MCF 10A (cell line): ENCODE data around the gene GNGT1. TPM values are rescaled to one million over a fixed set of nuclear protein-coding genes. Genes with fewer than 3 reads are reported as not detected.

Experiments used
- BruUV-seq: library from RNA; stranded (reverse); fragments of 400-500 nt; replicated peaks from 2 replicates; lab custom pipeline; 2021; lab: Mats Ljungman, UMichigan
- CTCF ChIA-PET: fragments of 300-600 bp; sonication (Branson Sonifier 250); formaldehyde crosslinking; extraction: SDS; loops from one replicate; lab custom pipeline; 2021; ENCODE audit warnings: antibody characterized with exemption, inconsistent platforms; lab: Yijun Ruan, JAX
- POLR2A ChIA-PET: fragments of 300-600, 350-650 bp; sonication (Branson Sonifier 250); formaldehyde crosslinking; extraction: SDS; loops from one replicate; lab custom pipeline; 2020; ENCODE audit warnings: antibody characterized with exemption, inconsistent platforms; lab: Yijun Ruan, JAX
- DNase-seq: peaks from one replicate; pipeline ENCODE4 v3.0.0-alpha.2; 2018; ENCODE audit not compliant: unreplicated experiment
- H3K27ac Mint-ChIP-seq: one replicate; pipeline ENCODE4 v1.8.0; 2022; ENCODE audit warnings: mild to moderate bottlenecking, low read depth, mixed read lengths; ENCODE audit not compliant: unreplicated experiment
- H3K27me3 Mint-ChIP-seq: one replicate; pipeline ENCODE4 v1.8.0; 2022; ENCODE audit warnings: mixed read lengths; ENCODE audit not compliant: insufficient read depth, unreplicated experiment
- H3K36me3 Mint-ChIP-seq: one replicate; pipeline ENCODE4 v1.8.0; 2022; ENCODE audit warnings: mild to moderate bottlenecking, moderate library complexity, mixed read lengths; ENCODE audit not compliant: insufficient read depth, unreplicated experiment
- H3K4me1 Mint-ChIP-seq: one replicate; pipeline ENCODE4 v1.8.0; 2022; ENCODE audit warnings: mixed read lengths; ENCODE audit not compliant: insufficient read depth, unreplicated experiment
- H3K4me3 Mint-ChIP-seq: one replicate; pipeline ENCODE4 v1.8.0; 2022; ENCODE audit warnings: mild to moderate bottlenecking, moderate library complexity, mixed read lengths; ENCODE audit not compliant: unreplicated experiment
- H3K9me3 Mint-ChIP-seq: one replicate; pipeline ENCODE4 v1.8.0; 2022; ENCODE audit warnings: mixed read lengths; ENCODE audit not compliant: unreplicated experiment
- CTCF ChIP-seq: fragments of 200-600 bp; IDR thresholded peaks from one replicate; pipeline ENCODE4 v1.8.0; 2022; ENCODE audit warnings: antibody characterized with exemption, mild to moderate bottlenecking; ENCODE audit not compliant: unreplicated experiment
- intact Hi-C: fragments of 100-400 bp; cut with micrococcal nuclease; formaldehyde crosslinking; loops from 2 replicates; pipeline ENCODE4 v1.14.1; 2022
- total RNA-seq: library from RNA; stranded (reverse); gene quantifications from 2 replicates; pipeline ENCODE4 v1.2.3, GENCODE V29; 2022

Gene GNGT1
- total RNA-seq, 1 experiment from 2014 or later = not detected

GRCh38 chr7:93958651-93959050 lies 52.3 kb downstream of the GNGT1 start:
- no TSS peak for BruUV-seq
- no peaks in the 10 kb centered on the region for H3K4me1 Mint-ChIP-seq
- CTCF ChIA-PET = interaction anchor here (0.8 kb wide), 1 partner anchor 775 kb away, joined by 3 read pairs; no protein-coding TSS in a partner anchor

More at GRCh38 chr7:93958651-93959050, 52.3 kb downstream of the GNGT1 start:
- no peaks in the 10 kb centered on the region for H3K27me3 Mint-ChIP-seq
- intact Hi-C loops = no loop called here
- DNase-seq = no peak
- no peak for TF ChIP-seq CTCF
- H3K9me3 Mint-ChIP-seq = no peaks in the 10 kb centered on the region
- POLR2A ChIA-PET = no interaction called here
- no peaks in the 10 kb centered on the region for H3K36me3 Mint-ChIP-seq
- no peak overlapping the region for H3K27ac Mint-ChIP-seq
- no peak overlapping the region for H3K4me3 Mint-ChIP-seq

Other genes starting within 250 kb of the GNGT1 start
- gene TFPI2, start 15.8 kb upstream of the GNGT1 start, total RNA-seq = not detected in 2 replicates
- gene GNG11, start 15.2 kb downstream of the GNGT1 start, total RNA-seq = 3.9 and 4.6 TPM in 2 replicates
- gene BET1, start 97.8 kb downstream of the GNGT1 start, total RNA-seq = 54.4 and 72.7 TPM in 2 replicates